ENCODE data around the gene NAXE. TPM values are rescaled to one million over a fixed set of nuclear protein-coding genes. Genes with fewer than 3 reads are reported as not detected.
A peak's percentile ranks its signal among the peaks of the same experiment; 100 is the strongest.

NAXE gene
- total and polyA plus RNA-seq, 2 experiments from 2014 or later, result 117 to 198 TPM

DNA sequence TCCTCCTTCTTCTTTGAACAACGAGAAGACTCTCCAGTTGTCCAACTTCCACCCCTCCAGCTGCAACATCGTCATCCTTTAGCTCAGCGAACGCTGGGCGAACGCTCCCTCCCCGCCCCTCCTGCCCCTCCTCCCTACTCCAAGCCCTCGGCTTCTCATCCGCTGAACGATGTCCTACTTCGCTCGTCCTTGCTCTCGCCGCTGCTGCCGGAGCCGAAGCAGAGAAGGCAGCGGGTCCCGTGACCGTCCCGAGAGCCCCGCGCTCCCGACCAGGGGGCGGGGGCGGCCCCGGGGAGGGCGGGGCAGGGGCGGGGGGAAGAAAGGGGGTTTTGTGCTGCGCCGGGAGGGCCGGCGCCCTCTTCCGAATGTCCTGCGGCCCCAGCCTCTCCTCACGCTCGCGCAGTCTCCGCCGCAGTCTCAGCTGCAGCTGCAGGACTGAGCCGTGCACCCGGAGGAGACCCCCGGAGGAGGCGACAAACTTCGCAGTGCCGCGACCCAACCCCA is 50.2 kb downstream of the NAXE start, which contains the start of gene BCAN:
BCAN (plus strand) TSS at position 357 of the 504 bp plus-strand sequence. CDS start 3,938 bp downstream, outside the sequence.
- no peaks in the 10 kb centered on the region for H3K9me3 ChIP-seq (ENCODE audit: low read depth)
- 2% methylated on average over 19 of the region's 46 CpGs for WGBS (ENCODE audit: low lambda C conversion rate, missing lambda C conversion rate)
- H3K36me3 ChIP-seq (replicated peaks; ENCODE audit: insufficient read depth, low read depth), result no peaks in the 10 kb centered on the region
- peaks cover 94% of the 10 kb centered on the region for H3K27me3 ChIP-seq
- no peaks in the 10 kb centered on the region for H3K79me2 ChIP-seq
- TF ChIP-seq EZH2phosphoT487 (IDR thresholded peaks at IDR 0.05; ENCODE audit: low read depth, severe bottlenecking, unreplicated experiment), result no peak
- no peak for TF ChIP-seq EZH2 (IDR thresholded peaks at IDR 0.05; ENCODE audit: borderline replicate concordance)
- TF ChIP-seq, protein P1, sequence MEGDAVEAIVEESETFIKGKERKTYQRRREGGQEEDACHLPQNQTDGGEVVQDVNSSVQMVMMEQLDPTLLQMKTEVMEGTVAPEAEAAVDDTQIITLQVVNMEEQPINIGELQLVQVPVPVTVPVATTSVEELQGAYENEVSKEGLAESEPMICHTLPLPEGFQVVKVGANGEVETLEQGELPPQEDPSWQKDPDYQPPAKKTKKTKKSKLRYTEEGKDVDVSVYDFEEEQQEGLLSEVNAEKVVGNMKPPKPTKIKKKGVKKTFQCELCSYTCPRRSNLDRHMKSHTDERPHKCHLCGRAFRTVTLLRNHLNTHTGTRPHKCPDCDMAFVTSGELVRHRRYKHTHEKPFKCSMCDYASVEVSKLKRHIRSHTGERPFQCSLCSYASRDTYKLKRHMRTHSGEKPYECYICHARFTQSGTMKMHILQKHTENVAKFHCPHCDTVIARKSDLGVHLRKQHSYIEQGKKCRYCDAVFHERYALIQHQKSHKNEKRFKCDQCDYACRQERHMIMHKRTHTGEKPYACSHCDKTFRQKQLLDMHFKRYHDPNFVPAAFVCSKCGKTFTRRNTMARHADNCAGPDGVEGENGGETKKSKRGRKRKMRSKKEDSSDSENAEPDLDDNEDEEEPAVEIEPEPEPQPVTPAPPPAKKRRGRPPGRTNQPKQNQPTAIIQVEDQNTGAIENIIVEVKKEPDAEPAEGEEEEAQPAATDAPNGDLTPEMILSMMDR (IDR thresholded peaks at IDR 0.05; ENCODE audit: poor library complexity), result no peak
- H4K20me1 ChIP-seq (ENCODE audit: insufficient read depth, poor library complexity, severe bottlenecking), result no peaks in the 10 kb centered on the region
- DNase-seq (ENCODE audit: low spot score), result peak; percentile 66
- H2AFZ ChIP-seq, result peak within 1 kb of the TSS; percentile 40
- H3K4me3 ChIP-seq, result peak within 1 kb of the TSS; percentile 20
- H3K9me2 ChIP-seq (replicated peaks; ENCODE audit: insufficient read depth), result no peaks in the 10 kb centered on the region
- peak within 1 kb of the TSS; percentile 91 for H3K4me2 ChIP-seq
- peaks cover 7% of the 10 kb centered on the region for H3K4me1 ChIP-seq (ENCODE audit: insufficient read depth)
- H3K27ac ChIP-seq, result no peak within 1 kb of the TSS

DNA sequence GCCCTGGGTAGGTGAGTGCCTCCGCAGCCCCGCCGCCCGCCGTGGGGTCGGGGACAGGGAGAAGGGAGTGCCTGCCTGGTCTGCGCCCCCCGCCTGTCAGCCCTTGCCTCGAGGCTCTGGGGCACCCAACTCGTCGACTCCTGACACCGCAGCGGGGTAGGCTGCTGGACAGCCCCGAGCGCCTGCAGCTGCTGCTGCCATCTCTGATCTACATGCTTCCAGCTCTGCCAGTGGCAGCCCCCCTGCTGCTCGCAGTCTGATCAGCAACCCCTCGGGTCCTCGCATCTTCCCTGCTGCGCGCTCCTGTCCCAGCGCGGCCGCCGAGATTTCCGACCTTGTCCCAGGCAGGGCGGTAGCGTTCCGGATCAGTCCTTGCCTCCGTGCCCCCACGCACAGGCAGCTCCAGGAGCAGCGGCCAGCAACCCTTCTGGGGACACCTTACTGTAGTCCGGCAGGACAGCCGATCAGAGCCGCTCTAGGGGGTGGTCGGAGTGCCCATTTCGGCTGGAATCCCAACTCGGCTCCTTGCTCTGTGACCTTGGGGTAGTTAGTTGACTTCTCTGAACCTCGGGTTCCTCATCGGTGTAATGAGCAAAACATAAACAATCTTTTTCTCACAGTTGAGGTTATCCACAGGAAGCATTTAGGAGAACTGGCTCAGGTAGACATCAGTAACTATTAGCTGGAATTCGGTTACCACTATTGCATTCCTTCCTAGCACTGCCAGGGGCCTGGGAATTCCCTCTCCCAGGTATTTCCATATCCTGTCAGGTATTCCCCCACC is 50.9 kb downstream of the NAXE start:
- 10% methylated on average over 35 of the region's 40 CpGs for WGBS (ENCODE audit: low lambda C conversion rate, missing lambda C conversion rate)
- Histone ChIP-seq H3K79me2 (no peaks in the 10 kb centered on the region), H4K20me1 (ENCODE audit: insufficient read depth, poor library complexity, severe bottlenecking) (no peaks in the 10 kb centered on the region), H3K4me3 (peak overlapping the region; percentile 20), H3K4me2 (peak overlapping the region; percentile 91), H3K9me2 (replicated peaks; ENCODE audit: insufficient read depth) (no peaks in the 10 kb centered on the region), H3K36me3 (replicated peaks; ENCODE audit: insufficient read depth, low read depth) (no peaks in the 10 kb centered on the region), H2AFZ (peak overlapping the region; percentile 40), H3K27ac (no peak overlapping the region), H3K4me1 (ENCODE audit: insufficient read depth) (peaks cover 7% of the 10 kb centered on the region), H3K9me3 (ENCODE audit: low read depth) (no peaks in the 10 kb centered on the region), H3K27me3 (peaks cover 93% of the 10 kb centered on the region)
- TF ChIP-seq, protein P1 (IDR thresholded peaks at IDR 0.05; ENCODE audit: poor library complexity), result no peak
- TF ChIP-seq EZH2phosphoT487 (IDR thresholded peaks at IDR 0.05; ENCODE audit: low read depth, severe bottlenecking, unreplicated experiment) (no peak), EZH2 (IDR thresholded peaks at IDR 0.05; ENCODE audit: borderline replicate concordance) (peak; percentile 92)
- DNase-seq (ENCODE audit: low spot score), result no peak

DNA sequence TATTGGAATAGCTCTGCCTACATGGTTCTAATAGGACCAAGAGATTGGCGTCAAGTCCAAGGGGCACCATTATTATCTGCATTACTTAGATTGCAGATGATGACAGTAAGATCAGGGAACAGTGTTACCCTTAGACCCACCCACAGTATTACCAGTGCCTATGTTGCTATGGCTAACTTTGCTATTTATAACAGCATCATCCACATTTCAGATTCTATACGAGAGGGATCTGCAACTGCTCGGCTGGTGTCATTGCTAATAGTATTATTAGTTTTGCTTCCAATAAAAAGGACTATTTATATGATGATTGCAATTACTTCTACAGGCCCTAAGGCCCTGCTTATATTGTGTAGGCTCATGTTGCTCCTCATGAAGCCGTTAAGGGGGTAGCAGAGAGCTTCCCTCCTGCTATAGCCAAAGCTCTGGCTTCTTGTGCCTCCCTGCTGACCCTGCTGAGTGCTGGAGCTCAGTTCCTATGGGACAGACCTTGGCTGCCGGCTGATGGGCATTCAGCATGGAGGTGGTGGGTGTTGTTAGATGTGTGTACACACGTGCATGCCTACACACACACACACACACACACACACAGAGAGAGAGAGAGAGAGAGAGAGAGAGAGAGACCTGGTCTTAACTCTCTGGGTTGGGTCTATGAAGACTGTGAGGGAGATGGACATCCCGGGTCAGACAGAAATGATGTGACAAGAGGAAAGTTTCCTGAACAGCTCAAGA is 51.6 kb downstream of the NAXE start:
- TF ChIP-seq EZH2 (IDR thresholded peaks at IDR 0.05; ENCODE audit: borderline replicate concordance) (no peak), EZH2phosphoT487 (IDR thresholded peaks at IDR 0.05; ENCODE audit: low read depth, severe bottlenecking, unreplicated experiment) (no peak)
- TF ChIP-seq, protein P1 (IDR thresholded peaks at IDR 0.05; ENCODE audit: poor library complexity), result no peak
- H4K20me1 ChIP-seq (ENCODE audit: insufficient read depth, poor library complexity, severe bottlenecking), result no peaks in the 10 kb centered on the region
- H3K27me3 ChIP-seq, result peaks cover 94% of the 10 kb centered on the region
- H3K4me2 ChIP-seq, result no peak overlapping the region
- no peak for DNase-seq (ENCODE audit: low spot score)
- H3K4me3 ChIP-seq, result no peak overlapping the region
- H3K9me2 ChIP-seq (replicated peaks; ENCODE audit: insufficient read depth), result no peaks in the 10 kb centered on the region
- H3K4me1 ChIP-seq (ENCODE audit: insufficient read depth), result peaks cover 7% of the 10 kb centered on the region
- H2AFZ ChIP-seq, result no peak overlapping the region
- H3K79me2 ChIP-seq, result no peaks in the 10 kb centered on the region
- 64% methylated on average over 6 of the region's 7 CpGs for WGBS (ENCODE audit: low lambda C conversion rate, missing lambda C conversion rate)
- H3K9me3 ChIP-seq (ENCODE audit: low read depth), result no peaks in the 10 kb centered on the region
- H3K27ac ChIP-seq, result no peak overlapping the region
- H3K36me3 ChIP-seq (replicated peaks; ENCODE audit: insufficient read depth, low read depth), result no peaks in the 10 kb centered on the region
